Common myeloid progenitor, CD34-positive (primary cell): ENCODE results near the gene PTPN14.

Source experiments
- CTCF ChIA-PET: fragments of 350-600 bp; sonication (Branson Sonifier 250); formaldehyde crosslinking; loops from one replicate; lab custom pipeline; 2021; ENCODE audit warnings: antibody characterized with exemption; lab: Charles Lee
- POLR2A ChIA-PET: fragments of 350-600 bp; sonication (Branson Sonifier 250); formaldehyde crosslinking; loops from one replicate; lab custom pipeline; 2021; ENCODE audit warnings: antibody characterized with exemption; lab: Charles Lee
- DNase-seq, 3 donors: peaks; one replicate each; pipeline versions ENCODE4 v3.0.0 to v3.0.0-alpha.2; 2013
- H3K27ac ChIP-seq, 2 experiments: 1 replicate in 1 of 2; 2 replicates in 1 of 2; pipeline ENCODE4 v1.7.0; 2013; ENCODE audit warnings: inconsistent platforms in 2 of 2, low read length in 2 of 2, mild to moderate bottlenecking in 2 of 2, low read depth in 1 of 2, moderate library complexity in 1 of 2; ENCODE audit not compliant: severe bottlenecking in 2 of 2, insufficient read depth in 1 of 2, poor library complexity in 1 of 2
- H3K27me3 ChIP-seq, 5 experiments: replicated peaks in 2 of 5; 1 replicate in 3 of 5; 2 replicates in 2 of 5; pipeline versions ENCODE4 v1.6.1 to v1.7.0; 2013; ENCODE audit warnings: low read length in 4 of 5, mild to moderate bottlenecking in 2 of 5, moderate library complexity in 2 of 5, inconsistent platforms in 1 of 5; ENCODE audit not compliant: insufficient read depth in 5 of 5, control insufficient read depth in 4 of 5
- H3K36me3 ChIP-seq, 4 experiments: 1 replicate in 2 of 4; 2 replicates in 2 of 4; pipeline versions ENCODE4 v1.6.1 to v1.7.0; 2013; ENCODE audit warnings: low read length in 3 of 4, control low read depth in 1 of 4, mild to moderate bottlenecking in 1 of 4; ENCODE audit not compliant: control insufficient read depth in 4 of 4, insufficient read depth in 4 of 4
- H3K4me1 ChIP-seq, 4 experiments: 1 replicate in 3 of 4; 2 replicates in 1 of 4; pipeline versions ENCODE4 v1.6.1 to v1.7.1; 2013; ENCODE audit warnings: low read length in 3 of 4, mild to moderate bottlenecking in 3 of 4, control low read depth in 1 of 4, inconsistent platforms in 1 of 4, moderate library complexity in 1 of 4; ENCODE audit not compliant: control insufficient read depth in 4 of 4, insufficient read depth in 4 of 4; ENCODE audit errors: control extremely low read depth in 1 of 4
- H3K4me3 ChIP-seq, 7 experiments: 1 replicate in 4 of 7; 2 replicates in 3 of 7; pipeline versions ENCODE4 v1.5.1 to v1.7.0; 2013; ENCODE audit warnings: mild to moderate bottlenecking in 7 of 7, low read length in 6 of 7, moderate library complexity in 6 of 7, inconsistent platforms in 2 of 7, low read depth in 2 of 7, control low read depth in 1 of 7; ENCODE audit not compliant: insufficient read depth in 4 of 7, control insufficient read depth in 1 of 7; ENCODE audit errors: extremely low read depth in 1 of 7
- H3K9me3 ChIP-seq, 5 experiments: 1 replicate in 4 of 5; 2 replicates in 1 of 5; pipeline versions ENCODE4 v1.6.1 to v1.7.1; 2013; ENCODE audit warnings: low read length in 4 of 5, mild to moderate bottlenecking in 2 of 5, inconsistent platforms in 1 of 5, low read depth in 1 of 5, moderate library complexity in 1 of 5; ENCODE audit not compliant: control insufficient read depth in 4 of 5, insufficient read depth in 2 of 5; ENCODE audit errors: control extremely low read depth in 1 of 5
- WGBS: methylation state at CpG from one replicate; pipeline ENCODE4 v1.1.5; 2013; ENCODE audit not compliant: insufficient coverage; 5-methylcytosine and 5-hydroxymethylcytosine counted together

The PTPN14 gene

GRCh38 chr1:214584805-214585766, 33.7 kb upstream of the PTPN14 start:
- DNase-seq = peak; percentile 20 to 51 (median 49)
- no CpG with 5 or more reads among the region's 1 CpG for WGBS
- POLR2A ChIA-PET = no interaction called here
- Histone ChIP-seq H3K9me3 (no peaks in the 10 kb centered on the region), H3K27me3 (no peaks in the 10 kb centered on the region), H3K4me1 (peaks cover 0 to 6% (median 2%) of the 10 kb centered on the region in 4 experiments), H3K36me3 (no peaks in the 10 kb centered on the region), H3K27ac (no peak overlapping the region), H3K4me3 (no peak overlapping the region)
- CTCF ChIA-PET = interaction anchor here (0.9 to 8.4 kb wide), 26 partner anchors 10 to 371 kb away, joined by 3 to 84 read pairs (median 4); no protein-coding TSS in a partner anchor

DNA sequence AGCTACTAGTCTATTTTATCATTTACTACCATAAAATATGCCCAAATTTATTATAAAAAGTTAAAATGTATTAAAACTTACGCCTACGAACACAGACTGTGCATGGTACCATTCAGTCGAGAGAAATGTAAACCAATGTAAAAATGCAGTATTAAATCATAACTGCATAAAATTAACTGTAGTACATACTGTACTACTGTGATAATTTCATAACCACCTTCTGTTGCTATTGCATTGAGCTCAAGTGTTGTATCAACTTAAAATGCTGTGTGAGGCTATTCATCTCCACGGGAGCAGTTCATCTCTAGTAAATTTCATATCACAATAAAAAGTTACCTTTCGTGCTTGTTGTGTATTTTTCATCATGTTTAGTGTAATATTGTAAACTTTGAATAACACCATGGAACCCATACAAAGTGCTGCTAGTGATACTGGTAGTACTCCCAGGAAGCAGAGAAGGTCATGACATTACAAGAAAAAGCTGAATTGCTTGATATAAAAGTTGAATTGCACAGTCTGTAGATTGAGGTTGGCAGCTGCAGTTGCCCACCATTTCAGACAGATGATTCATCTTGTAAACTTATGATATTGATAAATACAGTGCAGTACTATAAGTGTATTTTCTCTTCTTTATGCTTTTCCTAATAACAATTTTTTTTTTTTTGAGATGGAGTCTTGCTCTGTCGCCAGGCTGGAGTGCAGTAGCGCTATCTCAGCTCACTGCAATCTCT, 32.6 kb upstream of the PTPN14 start:
- DNase-seq = no peak
- H3K36me3 ChIP-seq = no peaks in the 10 kb centered on the region
- peaks cover 0 to 6% (median 2%) of the 10 kb centered on the region in 4 experiments for H3K4me1 ChIP-seq
- H3K27me3 ChIP-seq = no peaks in the 10 kb centered on the region
- WGBS = 100% methylated on average over 2 of the region's 7 CpGs
- POLR2A ChIA-PET = no interaction called here
- CTCF ChIA-PET = interaction anchor here (0.8 to 8.4 kb wide), 24 partner anchors 9 to 370 kb away, joined by 3 to 84 read pairs (median 4); no protein-coding TSS in a partner anchor
- no peaks in the 10 kb centered on the region for H3K9me3 ChIP-seq
- H3K27ac ChIP-seq = no peak overlapping the region
- no peak overlapping the region for H3K4me3 ChIP-seq

GRCh38 chr1:214583113-214583512, 31.7 kb upstream of the PTPN14 start:
- 100% methylated on average over 3 of the region's 6 CpGs for WGBS
- Histone ChIP-seq H3K27me3 (no peaks in the 10 kb centered on the region), H3K27ac (no peak overlapping the region), H3K4me3 (no peak overlapping the region), H3K36me3 (no peaks in the 10 kb centered on the region), H3K9me3 (no peaks in the 10 kb centered on the region), H3K4me1 (peaks cover 0 to 6% (median 2%) of the 10 kb centered on the region in 4 experiments)
- POLR2A ChIA-PET = no interaction called here
- DNase-seq = no peak
- CTCF ChIA-PET = interaction anchor here (1.2 to 8.4 kb wide), 13 partner anchors 8 to 369 kb away, joined by 3 to 84 read pairs (median 5); no protein-coding TSS in a partner anchor

DNA sequence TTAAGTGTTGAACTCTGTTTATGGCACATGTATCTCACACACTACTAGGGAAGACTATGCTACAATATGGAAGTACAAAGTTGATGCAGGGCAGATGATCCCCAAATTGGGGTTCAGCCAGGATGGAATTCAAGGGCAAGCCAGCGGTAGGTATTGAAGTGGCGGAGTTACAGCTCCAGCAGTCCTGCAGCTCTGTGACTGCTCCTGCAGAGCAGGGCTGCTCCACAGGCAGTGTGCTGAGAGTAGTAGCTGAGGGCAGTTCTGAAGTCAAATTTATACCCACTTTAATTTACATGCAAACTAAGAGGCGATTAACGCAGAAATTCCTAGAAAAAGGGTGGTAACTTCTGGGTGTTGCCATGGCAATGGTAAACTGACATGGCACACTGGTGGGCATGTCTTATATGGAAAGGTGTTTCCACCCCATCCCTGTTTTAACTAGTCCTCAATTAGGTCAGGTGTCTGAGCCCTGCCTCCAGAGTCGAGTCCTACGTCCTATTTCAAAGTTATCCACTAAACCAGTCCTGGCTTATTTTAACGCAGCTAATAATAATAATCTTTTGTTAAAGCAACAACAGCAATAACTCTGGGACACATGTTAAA, 31.0 kb upstream of the PTPN14 start:
- Histone ChIP-seq H3K4me3 (no peak overlapping the region), H3K27ac (no peak overlapping the region), H3K4me1 (peaks cover 0 to 6% (median 2%) of the 10 kb centered on the region in 4 experiments), H3K9me3 (no peaks in the 10 kb centered on the region), H3K36me3 (no peaks in the 10 kb centered on the region), H3K27me3 (no peaks in the 10 kb centered on the region)
- 93% methylated on average over 4 of the region's 7 CpGs for WGBS
- ChIA-PET POLR2A (no interaction called here), CTCF (interaction anchor here (1.2 to 8.4 kb wide), 7 partner anchors 12 to 254 kb away, joined by 3 to 84 read pairs (median 3); no protein-coding TSS in a partner anchor)
- DNase-seq = no peak

DNA sequence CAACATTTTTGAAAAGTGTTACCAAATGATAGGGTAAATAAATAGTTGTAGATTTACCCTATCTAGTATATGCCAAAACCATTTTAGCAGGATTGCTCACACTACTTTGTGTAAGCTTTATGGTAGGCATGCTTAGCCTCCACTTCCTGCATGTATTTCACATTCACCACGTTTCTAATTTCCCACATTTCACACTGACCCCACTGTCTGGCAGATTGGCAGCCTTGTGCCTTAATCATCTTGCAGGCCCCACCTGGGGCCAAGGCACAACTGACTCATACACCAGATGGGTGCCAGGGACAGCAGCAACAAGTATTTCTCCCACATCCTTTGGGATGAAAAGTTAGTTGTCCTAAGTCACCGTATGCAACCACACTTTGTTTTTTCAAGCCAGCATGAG, 30.4 kb upstream of the PTPN14 start:
- no peak for DNase-seq
- peaks cover 0 to 6% (median 2%) of the 10 kb centered on the region in 4 experiments for H3K4me1 ChIP-seq
- WGBS = 11% methylated on average over 1 of the region's 2 CpGs
- H3K36me3 ChIP-seq = no peaks in the 10 kb centered on the region
- no peak overlapping the region for H3K4me3 ChIP-seq
- no peaks in the 10 kb centered on the region for H3K27me3 ChIP-seq
- peaks cover 0 to 6% (median 2%) of the 10 kb centered on the region in 5 experiments for H3K9me3 ChIP-seq
- H3K27ac ChIP-seq = no peak overlapping the region
- ChIA-PET CTCF (interaction anchor here (0.9 to 8.4 kb wide), 7 partner anchors 10 to 253 kb away, joined by 3 to 84 read pairs (median 3); no protein-coding TSS in a partner anchor), POLR2A (no interaction called here)

GRCh38 chr1:214579183-214579582, 27.8 kb upstream of the PTPN14 start:
- no peaks in the 10 kb centered on the region for H3K36me3 ChIP-seq
- ChIA-PET CTCF (interaction anchor here (0.6 to 1.5 kb wide), 6 partner anchors 8 to 402 kb away, joined by 3 to 4 read pairs (median 4); no protein-coding TSS in a partner anchor), POLR2A (no interaction called here)

More at GRCh38 chr1:214579183-214579582, 27.8 kb upstream of the PTPN14 start:
- Histone ChIP-seq H3K4me1 (peaks cover 0 to 6% (median 2%) of the 10 kb centered on the region in 4 experiments), H3K4me3 (no peak overlapping the region), H3K27ac (no peak overlapping the region), H3K27me3 (no peaks in the 10 kb centered on the region), H3K9me3 (peaks cover 0 to 16% (median 4%) of the 10 kb centered on the region in 5 experiments)
- DNase-seq = peak in 2 of 3 donors; percentile 33 to 35
